Measurements from ENCODE around the gene AARS2.

DNA sequence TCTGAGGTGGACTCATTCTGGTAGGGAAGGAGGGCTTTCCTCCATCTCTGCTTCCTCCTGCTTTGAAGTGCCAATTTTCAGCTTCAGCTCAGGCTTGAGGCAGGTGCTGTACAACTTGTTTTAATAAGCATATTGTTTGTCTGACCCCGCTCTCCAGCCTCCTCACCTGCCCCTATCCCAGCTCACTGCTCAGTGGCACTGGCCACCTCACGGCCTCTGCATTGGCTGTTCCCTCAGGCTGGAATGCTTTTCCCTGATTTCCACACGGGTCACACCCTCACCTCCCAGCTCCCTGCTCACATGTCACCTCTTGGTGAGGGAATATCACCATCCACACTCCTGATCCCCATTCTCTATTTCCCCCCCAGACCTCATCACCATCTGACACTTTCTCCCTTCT, 14.3 kb downstream of the AARS2 start:
- TF ChIP-seq, protein P1, sequence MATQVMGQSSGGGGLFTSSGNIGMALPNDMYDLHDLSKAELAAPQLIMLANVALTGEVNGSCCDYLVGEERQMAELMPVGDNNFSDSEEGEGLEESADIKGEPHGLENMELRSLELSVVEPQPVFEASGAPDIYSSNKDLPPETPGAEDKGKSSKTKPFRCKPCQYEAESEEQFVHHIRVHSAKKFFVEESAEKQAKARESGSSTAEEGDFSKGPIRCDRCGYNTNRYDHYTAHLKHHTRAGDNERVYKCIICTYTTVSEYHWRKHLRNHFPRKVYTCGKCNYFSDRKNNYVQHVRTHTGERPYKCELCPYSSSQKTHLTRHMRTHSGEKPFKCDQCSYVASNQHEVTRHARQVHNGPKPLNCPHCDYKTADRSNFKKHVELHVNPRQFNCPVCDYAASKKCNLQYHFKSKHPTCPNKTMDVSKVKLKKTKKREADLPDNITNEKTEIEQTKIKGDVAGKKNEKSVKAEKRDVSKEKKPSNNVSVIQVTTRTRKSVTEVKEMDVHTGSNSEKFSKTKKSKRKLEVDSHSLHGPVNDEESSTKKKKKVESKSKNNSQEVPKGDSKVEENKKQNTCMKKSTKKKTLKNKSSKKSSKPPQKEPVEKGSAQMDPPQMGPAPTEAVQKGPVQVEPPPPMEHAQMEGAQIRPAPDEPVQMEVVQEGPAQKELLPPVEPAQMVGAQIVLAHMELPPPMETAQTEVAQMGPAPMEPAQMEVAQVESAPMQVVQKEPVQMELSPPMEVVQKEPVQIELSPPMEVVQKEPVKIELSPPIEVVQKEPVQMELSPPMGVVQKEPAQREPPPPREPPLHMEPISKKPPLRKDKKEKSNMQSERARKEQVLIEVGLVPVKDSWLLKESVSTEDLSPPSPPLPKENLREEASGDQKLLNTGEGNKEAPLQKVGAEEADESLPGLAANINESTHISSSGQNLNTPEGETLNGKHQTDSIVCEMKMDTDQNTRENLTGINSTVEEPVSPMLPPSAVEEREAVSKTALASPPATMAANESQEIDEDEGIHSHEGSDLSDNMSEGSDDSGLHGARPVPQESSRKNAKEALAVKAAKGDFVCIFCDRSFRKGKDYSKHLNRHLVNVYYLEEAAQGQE (IDR thresholded peaks at IDR 0.05; ENCODE audit: insufficient replicate concordance, low read depth), result no peak
- TF ChIP-seq, protein P2, sequence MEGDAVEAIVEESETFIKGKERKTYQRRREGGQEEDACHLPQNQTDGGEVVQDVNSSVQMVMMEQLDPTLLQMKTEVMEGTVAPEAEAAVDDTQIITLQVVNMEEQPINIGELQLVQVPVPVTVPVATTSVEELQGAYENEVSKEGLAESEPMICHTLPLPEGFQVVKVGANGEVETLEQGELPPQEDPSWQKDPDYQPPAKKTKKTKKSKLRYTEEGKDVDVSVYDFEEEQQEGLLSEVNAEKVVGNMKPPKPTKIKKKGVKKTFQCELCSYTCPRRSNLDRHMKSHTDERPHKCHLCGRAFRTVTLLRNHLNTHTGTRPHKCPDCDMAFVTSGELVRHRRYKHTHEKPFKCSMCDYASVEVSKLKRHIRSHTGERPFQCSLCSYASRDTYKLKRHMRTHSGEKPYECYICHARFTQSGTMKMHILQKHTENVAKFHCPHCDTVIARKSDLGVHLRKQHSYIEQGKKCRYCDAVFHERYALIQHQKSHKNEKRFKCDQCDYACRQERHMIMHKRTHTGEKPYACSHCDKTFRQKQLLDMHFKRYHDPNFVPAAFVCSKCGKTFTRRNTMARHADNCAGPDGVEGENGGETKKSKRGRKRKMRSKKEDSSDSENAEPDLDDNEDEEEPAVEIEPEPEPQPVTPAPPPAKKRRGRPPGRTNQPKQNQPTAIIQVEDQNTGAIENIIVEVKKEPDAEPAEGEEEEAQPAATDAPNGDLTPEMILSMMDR (IDR thresholded peaks at IDR 0.05; ENCODE audit: insufficient read depth, low read length), result no peak
- no peak for TF ChIP-seq POLR2AphosphoS5 (IDR thresholded peaks at IDR 0.05; ENCODE audit: low read depth)
- no peak for TF ChIP-seq SPI1 (IDR thresholded peaks at IDR 0.05; ENCODE audit: borderline replicate concordance, low read depth)
- TF ChIP-seq GABPA (IDR thresholded peaks at IDR 0.05; ENCODE audit: low read depth), result no peak

Measured in HL-60 (cell line).